NCI-H460 (cell line): ENCODE data around the gene MLXIPL. TPM values are rescaled to one million over a fixed set of nuclear protein-coding genes. Genes with fewer than 3 reads are reported as not detected.
"Not testable (repeated sequence)": the region's sequence is repeated elsewhere in the genome, so short reads cannot be mapped to it uniquely, and the experiment has no call there.

Source experiments
- DNase-seq: peaks from one replicate; pipeline ENCODE4 v3.0.0-alpha.2; 2016; ENCODE audit warnings: low read depth; ENCODE audit errors: extremely low read depth
- polyA plus RNA-seq: library from polyadenylated mRNA; depleted of rRNA; stranded (reverse); fragments of >200 nt; gene quantifications from 2 replicates; pipeline ENCODE4 v1.2.3, GENCODE V29; 2014; cell fraction: nucleus; rRNA removed
- total RNA-seq: library from RNA; depleted of rRNA; stranded (reverse); fragments of >200 nt; shearing (Covaris generic); gene quantifications from 2 replicates; pipeline ENCODE4 v1.2.3, GENCODE V29; 2014; rRNA removed

MLXIPL gene
- total RNA-seq = 1.6 and 1.9 TPM in 2 replicates
- 10.6 and 26.2 TPM in 2 replicates for polyA plus RNA-seq

- peak; percentile 85 for DNase-seq
These were observed at the start of gene MLXIPL for GRCh38 chr7:73623798-73624668. Gene MLXIPL, minus strand, starts transcription at chr7:73624522. Its CDS starts 30 bp downstream, at chr7:73624492.

GRCh38 chr7:73671857-73672445 is 47.6 kb upstream of the MLXIPL start:
- DNase-seq = no peak

- DNase-seq = no peak
These were observed 47.0 kb upstream of the MLXIPL start for GRCh38 chr7:73671322-73671661.

GRCh38 chr7:73669858-73670385 is 45.6 kb upstream of the MLXIPL start:
- DNase-seq = no peak

GRCh38 chr7:73669288-73669701 is 45.0 kb upstream of the MLXIPL start:
- DNase-seq = no peak

GRCh38 chr7:73668886-73669230 is 44.5 kb upstream of the MLXIPL start:
- no peak for DNase-seq

- DNase-seq = no peak
These were observed 44.0 kb upstream of the MLXIPL start for GRCh38 chr7:73668103-73668885.

- DNase-seq = peak; percentile 89
These were observed 43.2 kb upstream of the MLXIPL start, which contains the start of gene VPS37D for GRCh38 chr7:73667344-73668102. Gene VPS37D, plus strand, starts transcription at chr7:73667831. Its CDS starts 128 bp downstream, at chr7:73667959.

GRCh38 chr7:73663033-73663432 is 38.7 kb upstream of the MLXIPL start:
- DNase-seq = no peak

- not testable (repeated sequence) for DNase-seq
These were observed 36.3 kb upstream of the MLXIPL start for GRCh38 chr7:73660594-73660993.

GRCh38 chr7:73659983-73660382 is 35.7 kb upstream of the MLXIPL start:
- DNase-seq = no peak

- not testable (repeated sequence) for DNase-seq
These were observed 31.0 kb upstream of the MLXIPL start for GRCh38 chr7:73655309-73655708.

- no peak for DNase-seq
These were observed 28.2 kb upstream of the MLXIPL start for GRCh38 chr7:73652541-73652949.

- no peak for DNase-seq
These were observed 26.2 kb upstream of the MLXIPL start for GRCh38 chr7:73650524-73650923.

- no peak for DNase-seq
These were observed 25.3 kb upstream of the MLXIPL start for GRCh38 chr7:73649576-73649975.

GRCh38 chr7:73648593-73649332 is 24.4 kb upstream of the MLXIPL start:
- DNase-seq = no peak

GRCh38 chr7:73647725-73648592 is 23.6 kb upstream of the MLXIPL start:
- DNase-seq = no peak
